SK-N-MC (cell line): ENCODE results near the gene UGGT1.

ENCODE experiments used
- EZH2 ChIP-seq: fragments of 200-600 bp; sonication (generic); IDR thresholded peaks from one replicate; pipeline ENCODE4 v1.6.1; 2017; ENCODE audit warnings: antibody characterized with exemption
- FOXP2 ChIP-seq: optimal IDR thresholded peaks from 2 replicates; pipeline ENCODE3; 2011; ENCODE audit warnings: mild to moderate bottlenecking, moderate library complexity; ENCODE audit not compliant: insufficient read depth; ENCODE audit errors: extremely low read length, control extremely low read depth
- POLR2AphosphoS5 ChIP-seq: IDR thresholded peaks from 2 replicates; pipeline ENCODE4 v1.6.1; 2012; ENCODE audit warnings: mild to moderate bottlenecking, low read depth, low read length, borderline replicate concordance

DNA sequence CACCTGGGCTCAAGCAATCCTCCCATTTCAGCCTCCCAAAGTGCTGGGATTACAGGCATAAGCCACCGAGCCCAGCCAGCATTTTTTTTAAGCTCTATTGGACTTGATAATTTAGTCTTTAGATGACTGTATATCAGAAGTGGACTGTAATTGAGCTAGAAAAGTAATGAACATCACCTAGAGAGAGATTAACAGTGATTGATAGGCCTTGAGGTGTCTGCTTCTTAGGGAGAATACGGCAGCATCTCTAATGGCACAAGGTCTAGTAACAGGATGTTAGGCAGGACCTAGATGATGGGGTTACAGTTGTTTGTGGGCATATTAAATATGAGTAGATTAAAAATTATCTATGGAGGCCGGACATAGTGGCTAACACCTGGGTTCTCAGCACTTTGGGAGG, 17.7 kb upstream of the UGGT1 start:
- no peak for TF ChIP-seq POLR2AphosphoS5
- TF ChIP-seq EZH2, result no peak
- no peak for TF ChIP-seq FOXP2
